GM18508 (cell line): ENCODE results near the gene PTPN6.

ENCODE experiments used
- ATAC-seq: cut with Tn5 transposase; IDR thresholded peaks from one replicate; pipeline ENCODE4 v1.9.1; 2021; ENCODE audit warnings: moderate number of reproducible peaks; ENCODE audit not compliant: insufficient read depth, unreplicated experiment

PTPN6 gene

GRCh38 chr12:6938353-6939190 is 12.6 kb upstream of the PTPN6 start:
- no peak for ATAC-seq

GRCh38 chr12:6939191-6939540 is 12.0 kb upstream of the PTPN6 start:
- no peak for ATAC-seq

GRCh38 chr12:6941267-6941666 is 9.9 kb upstream of the PTPN6 start:
- ATAC-seq: no peak

GRCh38 chr12:6941782-6942181 is 9.4 kb upstream of the PTPN6 start:
- no peak for ATAC-seq

GRCh38 chr12:6942331-6942665 is 8.9 kb upstream of the PTPN6 start:
- ATAC-seq: no peak

- peak; percentile 17 for ATAC-seq
These were observed 7.8 kb upstream of the PTPN6 start for GRCh38 chr12:6943389-6943721.

- peak; percentile 25 for ATAC-seq
These were observed 7.3 kb upstream of the PTPN6 start, which contains the start of the genes C12orf57 and RNU7-1 for GRCh38 chr12:6943722-6944380. Gene C12orf57 (plus strand): TSS chr12:6944022. CDS start chr12:6944122, 100 bp downstream. Gene RNU7-1 (plus strand): TSS chr12:6943816.

- ATAC-seq: peak; percentile 8
These were observed 6.6 kb upstream of the PTPN6 start for GRCh38 chr12:6944381-6945186.

GRCh38 chr12:6945613-6946012 is 5.5 kb upstream of the PTPN6 start:
- ATAC-seq: no peak

- no peak for ATAC-seq
These were observed 4.9 kb upstream of the PTPN6 start for GRCh38 chr12:6946033-6946919.

GRCh38 chr12:6946920-6947374 is 4.2 kb upstream of the PTPN6 start:
- ATAC-seq: no peak

- no peak for ATAC-seq
These were observed 3.5 kb upstream of the PTPN6 start for GRCh38 chr12:6947615-6948014.

GRCh38 chr12:6948873-6949594 is 2.1 kb upstream of the PTPN6 start:
- no peak for ATAC-seq

GRCh38 chr12:6950401-6950801 is 755 bp upstream of the PTPN6 start:
- ATAC-seq: no peak

- no peak for ATAC-seq
These were observed 480 bp downstream of the PTPN6 start for GRCh38 chr12:6951551-6952120.

GRCh38 chr12:6952121-6952862 is 1.1 kb downstream of the PTPN6 start:
- no peak for ATAC-seq

GRCh38 chr12:6952863-6953441 is 1.8 kb downstream of the PTPN6 start:
- no peak for ATAC-seq
